Activated CD4-positive, alpha-beta T cell treated with anti-CD3 and anti-CD28 coated beads for 4 hours (primary cell): ENCODE results near the gene DNHD1.
"Not testable (repeated sequence)": the region's sequence is repeated elsewhere in the genome, so short reads cannot be mapped to it uniquely, and the experiment has no call there.

Source experiments
- DNase-seq, 2 donors: peaks; one replicate each; pipeline ENCODE4 v3.0.0-alpha.2; 2020

Gene DNHD1

DNA sequence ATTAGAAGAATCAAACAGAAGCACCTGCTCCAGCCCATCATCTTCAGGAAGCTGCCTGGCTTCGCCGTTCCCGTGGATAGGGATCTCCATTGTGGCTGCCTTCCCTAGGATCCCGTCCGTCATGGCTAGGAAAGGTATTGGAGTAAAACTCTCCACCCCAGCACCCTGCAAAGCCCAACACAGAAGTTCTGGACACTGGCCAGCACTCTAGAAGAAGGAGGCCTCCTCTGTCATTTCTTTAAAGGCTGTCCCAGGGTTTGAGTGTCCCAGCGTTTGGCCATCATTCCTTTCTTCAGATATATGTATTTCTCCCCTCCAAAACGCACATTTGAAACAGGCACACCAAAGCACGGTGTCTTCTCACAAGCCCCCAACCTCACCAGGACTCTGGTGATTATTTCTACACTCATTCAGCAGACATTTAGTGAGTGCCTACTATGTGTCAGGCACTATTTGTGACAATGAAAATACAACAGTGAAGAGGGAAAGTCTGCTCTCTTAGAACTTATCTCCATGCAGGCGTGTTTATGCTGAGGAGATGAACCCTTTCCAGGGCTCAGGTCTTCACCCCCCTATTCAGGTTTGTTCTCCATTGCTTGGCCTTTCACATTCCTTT, 16.7 kb upstream of the DNHD1 start:
- DNase-seq, result no peak

DNA sequence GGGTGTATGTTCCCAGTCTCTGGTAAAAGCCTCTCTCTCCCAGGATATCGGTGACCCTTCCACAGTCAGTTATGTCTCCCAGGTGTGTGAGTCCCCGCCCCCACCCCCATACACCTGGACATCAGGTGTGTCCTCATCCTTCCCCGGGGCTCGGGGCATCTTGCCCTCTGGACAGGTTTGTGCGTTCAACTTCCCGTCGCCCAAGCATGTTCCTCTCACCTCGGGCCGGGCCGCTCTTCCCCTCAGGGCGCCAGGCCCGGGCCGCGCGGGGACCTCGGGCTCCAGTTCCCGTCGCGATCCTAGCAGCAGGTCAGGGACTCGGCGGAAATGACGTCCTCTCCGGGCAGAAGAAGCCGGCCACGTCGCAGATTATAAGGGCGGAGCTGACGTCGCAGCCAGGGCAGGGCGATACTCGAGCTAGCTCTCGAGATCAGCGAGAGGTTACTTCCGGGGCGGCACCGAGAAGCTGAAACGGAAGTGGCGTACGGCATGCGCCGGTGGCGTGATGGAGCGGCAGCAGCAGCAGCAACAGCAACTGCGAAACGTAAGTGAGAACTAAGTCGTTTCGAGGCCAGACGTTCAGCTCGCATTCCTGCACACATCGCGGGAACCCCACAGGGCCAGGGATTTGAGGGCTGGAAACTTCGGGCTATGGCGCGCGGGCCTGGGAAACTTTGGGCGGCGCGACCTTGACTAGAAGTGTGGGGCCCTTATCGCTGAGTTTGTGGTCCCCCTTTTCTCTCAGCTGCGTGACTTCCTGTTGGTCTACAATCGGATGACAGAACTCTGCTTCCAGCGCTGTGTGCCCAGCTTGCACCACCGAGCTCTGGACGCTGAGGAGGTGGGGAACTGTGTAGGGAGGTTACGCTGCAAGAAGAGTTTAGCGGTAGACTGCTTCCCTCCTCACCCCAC, 15.8 kb upstream of the DNHD1 start, which contains the start of the genes ARFIP2 and TIMM10B:
Gene ARFIP2, minus strand, starts transcription at position 320 of the 912 bp plus-strand sequence. CDS start 910 bp downstream, outside the sequence.
Gene TIMM10B, plus strand, starts transcription at position 490 of the 912 bp plus-strand sequence. Its CDS starts 16 bp downstream, at position 506.
- peak; percentile 94 for DNase-seq

DNA sequence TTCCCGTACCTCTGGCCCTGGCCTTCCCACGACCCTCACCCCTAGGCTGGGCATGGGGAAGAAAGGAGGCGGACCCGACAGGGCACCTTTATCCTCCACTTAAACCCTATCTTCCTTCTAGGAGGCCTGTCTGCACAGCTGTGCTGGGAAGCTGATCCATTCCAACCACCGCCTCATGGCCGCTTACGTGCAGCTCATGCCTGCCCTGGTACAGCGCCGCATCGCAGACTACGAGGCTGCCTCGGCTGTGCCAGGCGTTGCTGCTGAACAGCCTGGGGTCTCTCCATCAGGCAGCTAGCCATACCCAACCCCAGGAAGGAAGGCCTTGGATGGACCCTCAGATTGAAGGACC, 15.2 kb upstream of the DNHD1 start:
- no peak for DNase-seq

DNA sequence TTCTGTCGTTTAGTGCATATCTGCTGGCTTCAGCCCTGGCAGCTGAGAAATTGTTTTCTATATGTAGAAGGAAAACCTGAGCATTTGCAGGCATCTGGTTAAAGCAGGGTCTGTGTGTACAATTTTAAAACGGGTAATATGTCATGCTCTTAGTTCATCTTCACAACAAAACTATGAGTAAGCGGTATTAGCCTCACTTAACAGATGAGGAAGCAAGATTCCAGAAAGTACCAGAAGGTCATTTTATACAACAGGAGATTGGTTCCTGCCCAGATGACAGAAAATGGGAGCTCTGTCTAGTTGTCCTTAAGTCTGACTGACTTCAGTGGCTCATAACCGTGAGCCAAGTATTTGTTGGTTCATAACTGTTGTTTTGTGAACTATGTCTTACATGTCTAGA, 14.6 kb upstream of the DNHD1 start:
- DNase-seq, result no peak

GRCh38 chr11:6483015-6483414, 14.1 kb upstream of the DNHD1 start:
- DNase-seq, result no peak

GRCh38 chr11:6485661-6486060, 11.4 kb upstream of the DNHD1 start:
- DNase-seq, result no peak

DNA sequence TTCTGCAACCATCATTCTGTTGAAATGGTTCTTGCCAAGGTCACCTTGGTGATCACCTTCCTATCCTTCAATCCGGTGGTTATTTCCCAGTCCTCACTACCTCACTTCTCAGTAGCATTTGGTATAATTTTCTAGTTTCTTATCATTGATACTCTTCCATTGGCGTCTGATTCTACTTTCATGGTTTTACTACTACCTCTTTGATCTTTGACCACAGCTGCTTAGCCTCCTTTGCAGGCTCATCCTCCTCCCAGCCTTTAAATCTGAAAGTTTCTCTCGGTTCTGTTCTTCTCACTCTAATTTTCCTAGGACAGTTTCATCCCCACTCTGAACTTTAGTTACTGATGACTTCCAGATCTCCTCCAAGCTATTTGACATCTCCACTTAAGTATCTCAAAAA, 10.8 kb upstream of the DNHD1 start:
- DNase-seq, result no peak

DNA sequence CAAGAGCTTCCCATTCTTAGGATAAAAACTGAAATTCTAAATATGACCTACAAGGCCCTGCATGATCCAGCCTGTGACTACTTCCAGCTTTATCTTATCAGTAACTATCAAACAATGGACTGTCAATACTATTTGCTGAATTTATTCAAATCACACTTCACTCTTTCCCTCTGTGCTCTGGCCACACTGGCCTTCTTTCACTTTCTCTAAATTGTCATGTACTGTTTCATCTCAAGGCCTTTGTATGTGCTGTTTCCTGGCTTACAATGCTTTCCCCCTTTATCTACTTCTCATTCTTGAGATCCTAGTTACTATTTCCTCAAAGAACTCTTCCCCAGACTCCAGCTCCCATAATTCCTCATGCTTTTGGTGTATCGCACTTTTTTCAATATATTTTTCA, 10.1 kb upstream of the DNHD1 start:
- no peak for DNase-seq

DNA sequence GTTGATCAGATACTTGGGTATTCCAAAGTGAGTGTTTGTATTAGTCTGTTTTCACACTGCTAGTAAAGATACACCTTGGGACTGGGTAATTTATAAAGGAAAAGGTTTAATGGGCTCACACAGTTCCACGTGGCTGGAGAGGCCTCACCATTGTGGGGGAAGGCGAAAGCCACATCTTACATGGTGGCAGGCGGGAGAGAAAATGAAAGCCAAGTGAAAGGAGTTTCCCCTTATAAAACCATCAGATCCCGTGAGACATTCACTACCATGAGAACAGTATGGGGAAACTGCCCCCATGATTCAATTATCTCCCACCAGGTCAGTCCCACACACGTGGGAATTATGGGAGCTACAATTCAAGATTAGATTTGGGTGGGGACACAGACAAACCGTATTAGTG, 8.7 kb upstream of the DNHD1 start:
- no peak for DNase-seq

- DNase-seq, result no peak
Measured at GRCh38 chr11:6488821-6489220, 8.3 kb upstream of the DNHD1 start.

GRCh38 chr11:6489306-6489705, 7.8 kb upstream of the DNHD1 start:
- no peak for DNase-seq

GRCh38 chr11:6498121-6498520, 1.0 kb downstream of the DNHD1 start:
- no peak for DNase-seq

DNA sequence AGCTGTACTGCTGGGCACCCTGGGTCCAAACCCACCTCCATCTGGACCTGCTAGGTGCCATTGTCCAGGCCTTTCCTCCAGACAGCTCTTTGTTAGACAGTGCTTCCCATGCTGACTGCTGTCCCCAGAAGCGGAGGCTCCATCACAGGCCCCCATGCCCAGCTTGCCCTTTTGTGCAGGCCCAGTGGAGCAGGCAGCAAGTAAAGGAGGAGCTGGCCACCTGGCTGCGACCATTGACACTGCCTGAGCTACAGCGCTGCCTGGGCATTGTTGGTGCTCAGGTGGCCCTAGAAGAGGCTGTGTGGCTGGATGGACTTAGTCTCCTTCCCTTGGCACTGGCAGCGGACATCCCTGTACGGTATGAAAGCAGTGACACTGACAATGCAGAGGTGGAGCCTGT, 1.5 kb downstream of the DNHD1 start:
- DNase-seq, result no peak

- no peak for DNase-seq
Measured at GRCh38 chr11:6502382-6502781, 5.3 kb downstream of the DNHD1 start.

- no peak for DNase-seq
Measured at GRCh38 chr11:6504166-6504565, 7.1 kb downstream of the DNHD1 start.

DNA sequence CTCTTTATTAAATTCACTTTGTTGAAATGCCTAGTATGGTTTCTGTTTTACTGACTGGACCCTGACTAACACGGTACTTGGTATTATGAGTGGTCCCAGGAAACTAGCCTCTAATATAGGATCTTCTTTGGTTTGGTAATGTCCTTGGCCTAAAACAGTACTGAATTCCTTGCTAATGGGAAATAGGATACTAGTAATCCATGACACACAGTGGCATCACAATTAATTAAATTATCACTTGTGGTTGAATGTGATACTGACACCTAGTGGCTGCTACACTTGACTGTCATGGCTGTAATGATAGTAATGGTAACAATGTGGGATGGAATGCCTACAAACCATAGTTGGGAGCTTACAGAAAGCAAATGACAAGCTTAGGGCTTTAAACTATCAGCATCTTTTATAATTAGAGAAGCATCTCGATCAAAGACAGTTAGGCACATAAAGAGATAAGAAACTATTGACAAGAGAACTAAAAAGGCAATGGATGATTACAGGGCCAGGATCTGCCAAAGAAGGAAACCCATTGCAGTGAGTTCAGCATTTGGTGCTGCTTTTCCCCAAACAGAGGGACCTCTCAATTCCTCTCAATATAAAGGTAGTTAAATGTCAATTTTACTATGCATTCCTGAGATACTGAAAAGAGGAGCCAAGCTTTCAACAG, 8.6 kb downstream of the DNHD1 start:
- peak; percentile 10 to 22 for DNase-seq

DNA sequence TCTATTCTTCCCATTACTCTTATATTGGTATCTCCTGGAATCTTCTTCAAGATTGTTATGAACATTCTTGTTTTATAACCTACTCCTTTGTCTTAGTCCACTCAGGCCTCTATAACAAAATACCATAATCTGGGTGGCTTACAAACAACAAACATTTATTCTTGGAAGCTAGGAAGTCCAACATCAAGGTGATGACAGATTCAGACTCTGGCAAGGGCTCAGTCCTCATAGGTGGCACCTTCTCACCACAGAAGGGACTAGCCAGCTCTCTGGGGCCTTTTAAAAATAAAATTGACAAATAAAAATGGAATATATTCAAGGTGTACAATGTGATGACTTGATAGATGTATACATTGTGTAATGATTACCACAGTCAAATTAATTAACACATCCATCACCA, 19.8 kb downstream of the DNHD1 start:
- DNase-seq, result no peak

DNA sequence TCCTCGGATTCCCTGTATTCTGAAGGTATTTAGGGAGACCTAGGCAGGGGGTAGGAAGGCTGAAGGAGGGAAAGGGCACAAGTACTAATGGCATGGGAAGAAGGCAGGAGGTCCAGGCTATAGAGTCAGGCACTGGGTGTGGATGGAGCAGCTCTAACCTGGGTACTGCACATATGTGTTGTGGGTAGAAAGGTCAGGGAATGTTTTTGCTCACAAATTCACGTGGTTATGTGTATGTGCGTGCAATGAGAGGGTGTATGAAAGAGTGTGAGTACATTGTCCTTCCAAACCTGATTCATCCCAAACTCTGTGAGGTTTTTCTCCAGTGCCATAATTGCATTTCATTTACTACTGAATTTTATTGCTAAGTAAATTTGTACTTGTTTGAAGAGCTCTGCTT, 23.2 kb downstream of the DNHD1 start:
- DNase-seq, result no peak

- DNase-seq, result not testable (repeated sequence)
Measured at GRCh38 chr11:6521946-6522345, 24.9 kb downstream of the DNHD1 start.

DNA sequence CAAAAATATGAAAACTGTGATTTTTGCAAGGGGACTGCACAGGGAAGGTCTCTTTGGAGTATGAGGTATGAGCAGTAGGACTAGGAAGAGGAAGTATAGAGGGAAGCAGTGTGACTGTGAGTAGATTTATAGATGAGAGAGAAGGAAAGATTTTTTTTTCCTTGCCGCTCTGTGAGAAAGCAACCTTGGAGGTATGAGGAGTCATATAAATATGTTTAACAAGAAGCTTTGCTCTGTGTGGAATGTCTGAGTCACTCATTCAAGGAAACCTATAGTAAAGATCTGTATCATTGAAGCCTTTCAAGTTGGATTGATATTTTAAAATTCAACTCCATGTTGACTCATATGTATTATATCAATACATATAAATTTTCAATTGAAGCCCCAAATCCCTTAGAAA, 26.2 kb downstream of the DNHD1 start:
- DNase-seq, result no peak

- DNase-seq, result no peak
Measured at GRCh38 chr11:6526411-6527135, 29.5 kb downstream of the DNHD1 start.

GRCh38 chr11:6529266-6529665, 32.2 kb downstream of the DNHD1 start:
- DNase-seq, result no peak

DNA sequence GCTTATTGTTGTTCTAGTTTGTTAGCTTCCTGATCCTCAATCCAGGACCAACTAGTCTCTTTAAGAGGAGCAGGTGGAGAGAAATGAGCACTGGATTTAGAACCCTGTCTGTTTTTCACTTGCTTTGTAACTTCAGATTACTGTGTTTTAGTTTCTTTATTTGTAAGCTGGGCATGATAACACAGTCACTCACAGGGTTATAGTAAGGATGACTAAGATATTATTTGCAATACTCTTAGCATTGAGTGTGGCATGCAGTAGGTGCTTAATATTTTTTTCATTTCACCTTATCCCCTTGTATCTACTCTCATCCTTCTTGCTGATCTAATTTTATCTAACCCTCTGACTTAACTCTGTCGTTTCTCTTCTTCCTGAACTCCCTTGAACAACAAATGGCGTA, 33.8 kb downstream of the DNHD1 start:
- no peak for DNase-seq
